ENCODE data around the gene FARS2.

Gene FARS2

GRCh38 chr6:5215799-5216198, 45.5 kb upstream of the FARS2 start:
- Histone ChIP-seq H4K20me1 (ENCODE audit: insufficient read depth, low read length) (no peaks in the 10 kb centered on the region), H3K9ac (ENCODE audit: low read length) (peak overlapping the region; percentile 13; the same call in 1 of the 2 replicates), H3K27me3 (ENCODE audit: low read depth, low read length) (no peaks in the 10 kb centered on the region), H3K4me2 (ENCODE audit: low read length) (peak overlapping the region; percentile 59), H3K4me1 (ENCODE audit: low read length) (peaks cover 17% of the 10 kb centered on the region), H3K4me3 (ENCODE audit: low read length) (no peak overlapping the region; the same call in 1 of the 2 replicates), H3K9me3 (ENCODE audit: insufficient read depth, low read length) (no peaks in the 10 kb centered on the region), H2AFZ (ENCODE audit: low read depth, low read length) (no peak overlapping the region; the same call in 1 of the 2 replicates), H3K79me2 (ENCODE audit: low read length) (no peaks in the 10 kb centered on the region; the same call in 1 of the 2 replicates), H3K36me3 (replicated peaks; ENCODE audit: low read depth, low read length) (no peaks in the 10 kb centered on the region), H3K27ac (ENCODE audit: low read length) (peak overlapping the region; percentile 18; the same call in 1 of the 2 replicates)
- TF ChIP-seq CTCF (IDR thresholded peaks at IDR 0.05; ENCODE audit: low read depth, low read length) (no peak), EZH2phosphoT487 (IDR thresholded peaks at IDR 0.05; ENCODE audit: low read depth) (no peak)

GRCh38 chr6:5217356-5217755, 44.0 kb upstream of the FARS2 start:
- H3K27ac ChIP-seq (ENCODE audit: low read length), result no peak overlapping the region
- TF ChIP-seq EZH2phosphoT487 (IDR thresholded peaks at IDR 0.05; ENCODE audit: low read depth), result no peak
- TF ChIP-seq CTCF (IDR thresholded peaks at IDR 0.05; ENCODE audit: low read depth, low read length), result no peak

GRCh38 chr6:5219011-5219691, 42.2 kb upstream of the FARS2 start:
- no peak for TF ChIP-seq CTCF (IDR thresholded peaks at IDR 0.05; ENCODE audit: low read depth, low read length)
- TF ChIP-seq EZH2phosphoT487 (IDR thresholded peaks at IDR 0.05; ENCODE audit: low read depth), result no peak
- Histone ChIP-seq H3K27me3 (ENCODE audit: low read depth, low read length) (no peaks in the 10 kb centered on the region), H2AFZ (ENCODE audit: low read depth, low read length) (no peak overlapping the region), H4K20me1 (ENCODE audit: insufficient read depth, low read length) (no peaks in the 10 kb centered on the region), H3K4me2 (ENCODE audit: low read length) (no peak overlapping the region), H3K79me2 (ENCODE audit: low read length) (no peaks in the 10 kb centered on the region; the same call in 1 of the 2 replicates), H3K9ac (ENCODE audit: low read length) (no peak overlapping the region), H3K4me3 (ENCODE audit: low read length) (no peak overlapping the region), H3K9me3 (ENCODE audit: insufficient read depth, low read length) (no peaks in the 10 kb centered on the region), H3K4me1 (ENCODE audit: low read length) (peaks cover 17% of the 10 kb centered on the region), H3K27ac (ENCODE audit: low read length) (no peak overlapping the region), H3K36me3 (replicated peaks; ENCODE audit: low read depth, low read length) (peaks cover 4% of the 10 kb centered on the region)

More at GRCh38 chr6:5217356-5217755, 44.0 kb upstream of the FARS2 start:
- peaks cover 17% of the 10 kb centered on the region for H3K4me1 ChIP-seq (ENCODE audit: low read length)
- H4K20me1 ChIP-seq (ENCODE audit: insufficient read depth, low read length), result no peaks in the 10 kb centered on the region
- H3K36me3 ChIP-seq (replicated peaks; ENCODE audit: low read depth, low read length), result peaks cover 4% of the 10 kb centered on the region
- no peak overlapping the region for H3K9ac ChIP-seq (ENCODE audit: low read length)
- H2AFZ ChIP-seq (ENCODE audit: low read depth, low read length), result no peak overlapping the region
- no peak overlapping the region for H3K4me2 ChIP-seq (ENCODE audit: low read length)
- no peaks in the 10 kb centered on the region for H3K27me3 ChIP-seq (ENCODE audit: low read depth, low read length)
- no peaks in the 10 kb centered on the region for H3K9me3 ChIP-seq (ENCODE audit: insufficient read depth, low read length)
- no peak overlapping the region for H3K4me3 ChIP-seq (ENCODE audit: low read length)
- no peaks in the 10 kb centered on the region; the same call in 1 of the 2 replicates for H3K79me2 ChIP-seq (ENCODE audit: low read length)

GRCh38 chr6:5220443-5220842, 40.9 kb upstream of the FARS2 start:
- Histone ChIP-seq H2AFZ (ENCODE audit: low read depth, low read length) (no peak overlapping the region), H3K4me1 (ENCODE audit: low read length) (peaks cover 10% of the 10 kb centered on the region), H3K27ac (ENCODE audit: low read length) (no peak overlapping the region), H3K9ac (ENCODE audit: low read length) (no peak overlapping the region), H3K36me3 (replicated peaks; ENCODE audit: low read depth, low read length) (peaks cover 4% of the 10 kb centered on the region), H4K20me1 (ENCODE audit: insufficient read depth, low read length) (no peaks in the 10 kb centered on the region), H3K79me2 (ENCODE audit: low read length) (no peaks in the 10 kb centered on the region; the same call in 1 of the 2 replicates), H3K27me3 (ENCODE audit: low read depth, low read length) (no peaks in the 10 kb centered on the region), H3K4me2 (ENCODE audit: low read length) (no peak overlapping the region), H3K9me3 (ENCODE audit: insufficient read depth, low read length) (no peaks in the 10 kb centered on the region), H3K4me3 (ENCODE audit: low read length) (no peak overlapping the region)
- no peak for TF ChIP-seq CTCF (IDR thresholded peaks at IDR 0.05; ENCODE audit: low read depth, low read length)
- TF ChIP-seq EZH2phosphoT487 (IDR thresholded peaks at IDR 0.05; ENCODE audit: low read depth), result no peak

Measured in OCI-LY3 (cell line).